H1 (cell line): ENCODE measurements around the gene ZBTB49. TPM values are rescaled to one million over a fixed set of nuclear protein-coding genes. Genes with fewer than 3 reads are reported as not detected.

ENCODE experiments used
- CTCF ChIA-PET: fragments of 300-600 bp; sonication (Branson Sonifier 250); formaldehyde crosslinking; loops from one replicate; lab custom pipeline; 2021; ENCODE audit not compliant: partially characterized antibody; lab: Charles Lee
- POLR2A ChIA-PET: fragments of 300-600 bp; sonication (Branson Sonifier 250); formaldehyde crosslinking; loops from one replicate; lab custom pipeline; 2021; ENCODE audit warnings: inconsistent platforms; ENCODE audit not compliant: partially characterized antibody; lab: Charles Lee
- DNase-seq, 2 experiments: peaks; one replicate each; pipeline versions ENCODE4 v3.0.0 to v3.0.0-alpha.2; 2010 to 2022; ENCODE audit warnings: low spot score in 2 of 2, low read depth in 1 of 2, mixed read lengths in 1 of 2
- FAIRE-seq: peaks from 2 replicates; lab custom pipeline; 2011; peaks lifted over from hg19 to GRCh38; lab: Jason Lieb, UNC
- H2AFZ ChIP-seq: 2 replicates; pipeline ENCODE4 v1.8.1; 2012; ENCODE audit warnings: low read length, inconsistent platforms
- H2AK5ac ChIP-seq: 2 replicates; pipeline ENCODE4 v1.6.1; 2013; ENCODE audit warnings: low read depth, low read length
- H2BK120ac ChIP-seq: replicated peaks from 2 replicates; pipeline ENCODE3; 2013; ENCODE audit warnings: low read depth, low read length, inconsistent platforms
- H2BK12ac ChIP-seq: 2 replicates; pipeline ENCODE4 v1.6.1; 2013; ENCODE audit warnings: low read depth, low read length
- H2BK15ac ChIP-seq: 2 replicates; pipeline ENCODE4 v1.6.1; 2013; ENCODE audit warnings: low read length
- H2BK20ac ChIP-seq: 2 replicates; pipeline ENCODE4 v1.6.1; 2013; ENCODE audit warnings: low read length
- H2BK5ac ChIP-seq: 2 replicates; pipeline ENCODE4 v1.6.1; 2013; ENCODE audit warnings: low read depth, low read length
- H3K14ac ChIP-seq: 2 replicates; pipeline ENCODE4 v1.6.1; 2013; ENCODE audit warnings: inconsistent platforms; ENCODE audit not compliant: insufficient read length
- H3K18ac ChIP-seq: 2 replicates; pipeline ENCODE4 v1.6.1; 2013; ENCODE audit warnings: low read length; ENCODE audit errors: extremely low read depth
- H3K23ac ChIP-seq: 2 replicates; pipeline ENCODE4 v1.6.1; 2013; ENCODE audit warnings: inconsistent platforms; ENCODE audit not compliant: insufficient read length
- H3K23me2 ChIP-seq: 2 replicates; pipeline ENCODE4 v1.6.1; 2013; ENCODE audit warnings: low read depth, low read length
- H3K27ac ChIP-seq: 2 replicates; pipeline ENCODE4 v1.6.1; 2011; ENCODE audit warnings: low read depth, low read length, inconsistent platforms
- H3K27me3 ChIP-seq, 4 experiments: replicated peaks in 1 of 4; 1 replicate in 1 of 4; 2 replicates in 3 of 4; pipeline versions ENCODE4 v1.6.1 to v1.8.1; 2011 to 2013; ENCODE audit warnings: low read length in 3 of 4, mild to moderate bottlenecking in 3 of 4, inconsistent platforms in 2 of 4, mixed read lengths in 2 of 4, moderate library complexity in 1 of 4; ENCODE audit not compliant: control insufficient read depth in 3 of 4, insufficient read depth in 3 of 4; ENCODE audit errors: extremely low read depth in 1 of 4
- H3K36me3 ChIP-seq, 4 experiments: 2 replicates each; pipeline versions ENCODE4 v1.6.1 to v1.8.1; 2011 to 2013; ENCODE audit warnings: mild to moderate bottlenecking in 4 of 4, low read length in 3 of 4, moderate library complexity in 2 of 4, control low read depth in 1 of 4, inconsistent platforms in 1 of 4; ENCODE audit not compliant: insufficient read depth in 4 of 4, control insufficient read depth in 2 of 4
- H3K4ac ChIP-seq: replicated peaks from 2 replicates; pipeline ENCODE3; 2013; ENCODE audit warnings: low read length, low read depth, mixed read lengths, inconsistent platforms; ENCODE audit not compliant: insufficient read length
- H3K4me1 ChIP-seq, 4 experiments: replicated peaks in 1 of 4; 1 replicate in 1 of 4; 2 replicates in 3 of 4; pipeline versions ENCODE4 v1.6.1 to v1.8.1; 2011 to 2013; ENCODE audit warnings: low read length in 3 of 4, inconsistent platforms in 2 of 4, mixed read lengths in 1 of 4; ENCODE audit not compliant: insufficient read depth in 4 of 4, control insufficient read depth in 3 of 4
- H3K4me2 ChIP-seq, 2 experiments: 2 replicates each; pipeline versions ENCODE4 v1.6.1 to v1.8.1; 2011 to 2013; ENCODE audit warnings: low read depth in 2 of 2, low read length in 2 of 2, control low read depth in 1 of 2, inconsistent platforms in 1 of 2, mild to moderate bottlenecking in 1 of 2; ENCODE audit not compliant: insufficient read depth in 1 of 2
- H3K4me3 ChIP-seq, 4 experiments: fragments of 200-600, 300-600 bp in 1 of 4; sonication (generic), shearing (Covaris generic), sonication (Bioruptor Twin) in 1 of 4; 2 replicates each; pipeline versions ENCODE4 v1.5.1 to v1.8.1; 2011 to 2016; ENCODE audit warnings: low read length in 4 of 4, low read depth in 3 of 4, control low read depth in 2 of 4, inconsistent platforms in 2 of 4, mild to moderate bottlenecking in 2 of 4, mixed read lengths in 1 of 4, moderate library complexity in 1 of 4; ENCODE audit not compliant: insufficient read depth in 2 of 4; ENCODE audit errors: extremely low read depth in 1 of 4
- H3K56ac ChIP-seq: replicated peaks from 2 replicates; pipeline ENCODE3; 2013; ENCODE audit warnings: low read depth, mild to moderate bottlenecking, mixed read lengths, low read length, inconsistent platforms; ENCODE audit not compliant: insufficient read length
- H3K79me1 ChIP-seq: 2 replicates; pipeline ENCODE4 v1.6.1; 2013; ENCODE audit warnings: low read depth, low read length, control low read depth
- H3K79me2 ChIP-seq, 2 experiments: 2 replicates each; pipeline versions ENCODE4 v1.6.1 to v1.8.1; 2012 to 2013; ENCODE audit warnings: low read length in 2 of 2, mild to moderate bottlenecking in 2 of 2, inconsistent platforms in 1 of 2; ENCODE audit not compliant: insufficient read depth in 2 of 2, control insufficient read depth in 1 of 2
- H3K9ac ChIP-seq, 4 experiments: replicated peaks in 1 of 4; 1 replicate in 1 of 4; 2 replicates in 3 of 4; pipeline versions ENCODE4 v1.6.1 to v1.8.1; 2011 to 2013; ENCODE audit warnings: low read depth in 3 of 4, low read length in 3 of 4, control low read depth in 2 of 4, mild to moderate bottlenecking in 2 of 4, moderate library complexity in 2 of 4, inconsistent platforms in 1 of 4; ENCODE audit errors: extremely low read depth in 1 of 4
- H3K9me3 ChIP-seq, 2 experiments: 2 replicates each; pipeline versions ENCODE4 v1.6.1 to v1.8.1; 2012 to 2013; ENCODE audit warnings: mild to moderate bottlenecking in 2 of 2, moderate library complexity in 2 of 2, control low read depth in 1 of 2, inconsistent platforms in 1 of 2, low read depth in 1 of 2, low read length in 1 of 2, mixed read lengths in 1 of 2; ENCODE audit not compliant: insufficient read depth in 2 of 2
- H4K20me1 ChIP-seq, 2 experiments: replicated peaks in 1 of 2; 2 replicates each; pipeline versions ENCODE3 to v1.8.1; 2011 to 2013; ENCODE audit warnings: inconsistent platforms in 2 of 2, low read length in 2 of 2, mild to moderate bottlenecking in 1 of 2; ENCODE audit not compliant: insufficient read depth in 2 of 2, control insufficient read depth in 1 of 2
- H4K5ac ChIP-seq: 2 replicates; pipeline ENCODE4 v1.6.1; 2013; ENCODE audit warnings: low read length, low read depth, mixed read lengths, inconsistent platforms; ENCODE audit not compliant: insufficient read length
- H4K8ac ChIP-seq: 2 replicates; pipeline ENCODE4 v1.8.0; 2013; ENCODE audit warnings: mild to moderate bottlenecking, moderate library complexity, low read length, inconsistent platforms; ENCODE audit not compliant: insufficient read depth; ENCODE audit errors: extremely low read depth
- H4K91ac ChIP-seq: replicated peaks from 2 replicates; pipeline ENCODE3; 2013; ENCODE audit warnings: low read length, mixed read lengths, inconsistent platforms; ENCODE audit not compliant: insufficient read length
- KDM4A ChIP-seq: IDR thresholded peaks from one replicate; pipeline ENCODE4 v1.7.1; 2012; ENCODE audit warnings: low read depth, mild to moderate bottlenecking, moderate library complexity, low read length, inconsistent platforms; ENCODE audit not compliant: severe bottlenecking
- RXRA ChIP-seq: IDR thresholded peaks from 2 replicates; pipeline ENCODE4 v1.6.1; 2011; ENCODE audit warnings: low read depth, mild to moderate bottlenecking, low read length, moderate library complexity; ENCODE audit not compliant: insufficient read depth
- SP1 ChIP-seq: IDR thresholded peaks from 2 replicates; pipeline ENCODE4 v1.6.1; 2011; ENCODE audit warnings: low read depth, low read length
- WGBS, 2 experiments: shearing (Covaris generic) in 1 of 2; methylation state at CpG; one replicate each; pipeline versions ENCODE4 v1.1.6 to v1.1.7; 2013 to 2015; ENCODE audit warnings: low lambda C conversion rate in 2 of 2, mixed read lengths in 2 of 2, inconsistent platforms in 1 of 2, low coverage in 1 of 2, missing lambda C conversion rate in 1 of 2; ENCODE audit not compliant: insufficient replicate concordance in 2 of 2, insufficient coverage in 1 of 2, insufficient read length in 1 of 2; ENCODE audit errors: extremely low coverage in 1 of 2, missing lambda C conversion rate in 1 of 2; 5-methylcytosine and 5-hydroxymethylcytosine counted together
- polyA plus RNA-seq, 7 experiments: library from polyadenylated mRNA; depleted of rRNA in 3 of 7; stranded (reverse) in 5 of 7; unstranded in 2 of 7; fragments of >200 nt in 5 of 7; fragments of 200-250 nt in 2 of 7; gene quantifications; 1 replicate in 5 of 7; 2 replicates in 1 of 7; 4 replicates in 1 of 7; pipeline versions ENCODE4 v1.2.1 to v1.2.3, GENCODE V29; 2011 to 2013; ENCODE audit warnings: missing spikeins in 2 of 7, mixed read lengths in 2 of 7
- total RNA-seq: library from RNA; stranded (reverse); fragmentation: NEBNext Ultra II Directional; extraction: Animal tissue kit (Norgen Biotek cat#: 25700); gene quantifications from 2 replicates; pipeline ENCODE4 v1.2.1, GENCODE V29; 2021

ZBTB49 gene
- total and polyA plus RNA-seq, 2 of the 8 experiments (the other 6 are each of a cell fraction or from before 2014, with no cell fraction given), result 4.2 to 6.8 TPM

DNA sequence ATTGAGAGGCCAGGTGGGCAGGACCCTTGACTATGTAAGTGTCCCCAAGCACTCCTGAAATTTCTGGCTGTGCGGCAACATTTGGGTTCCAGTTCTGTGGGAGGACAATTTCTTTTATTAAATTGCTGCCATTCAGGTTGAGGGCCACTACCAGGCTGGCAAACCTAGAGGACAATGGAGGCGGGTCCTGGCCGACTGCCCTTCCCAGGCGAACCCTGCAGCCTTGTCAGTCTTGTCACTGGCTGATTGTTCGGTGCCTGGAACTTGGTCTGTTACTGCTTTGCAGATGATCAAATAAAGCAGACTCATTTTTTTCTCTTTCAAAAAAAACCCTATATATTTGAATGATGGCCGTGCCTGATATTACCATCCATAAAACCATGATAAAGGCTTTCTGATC is 35.4 kb upstream of the ZBTB49 start:
- Histone ChIP-seq H2AK5ac (no peak overlapping the region), H3K18ac (no peak overlapping the region), H3K23ac (no peak overlapping the region), H2AFZ (no peak overlapping the region), H2BK15ac (no peak overlapping the region), H3K9me3 (no peaks in the 10 kb centered on the region), H4K20me1 (no peaks in the 10 kb centered on the region), H3K56ac (no peak overlapping the region), H3K9ac (no peak overlapping the region), H3K14ac (no peak overlapping the region), H4K91ac (no peak overlapping the region), H2BK5ac (no peak overlapping the region), H3K27ac (no peak overlapping the region), H3K4me3 (no peak overlapping the region), H2BK20ac (no peak overlapping the region), H2BK12ac (no peak overlapping the region), H3K4me1 (no peaks in the 10 kb centered on the region), H4K5ac (no peak overlapping the region), H3K4ac (no peak overlapping the region), H2BK120ac (no peak overlapping the region), H3K79me2 (no peaks in the 10 kb centered on the region), H4K8ac (no peak overlapping the region), H3K36me3 (no peaks in the 10 kb centered on the region), H3K4me2 (no peak overlapping the region), H3K27me3 (peaks cover 0 to 6% (median 0%) of the 10 kb centered on the region in 4 experiments; a peak in 1 of 7 replicates), H3K23me2 (no peaks in the 10 kb centered on the region), H3K79me1 (no peaks in the 10 kb centered on the region)
- 84% methylated on average over 6 of the region's 6 CpGs; no CpG with 5 or more reads in 1 of the 2 experiments for WGBS, 2 experiments
- FAIRE-seq (no peak), DNase-seq (no peak)
- CTCF ChIA-PET, result interaction anchor here (1.0 to 2.0 kb wide), 4 partner anchors 20 to 130 kb away, joined by 3 to 6 read pairs (median 4); no protein-coding TSS in a partner anchor
- no peak for TF ChIP-seq SP1
- TF ChIP-seq KDM4A, result no peak
- no peak for TF ChIP-seq RXRA
- POLR2A ChIA-PET, result no interaction called here
